Measurements from ENCODE around the gene CFAP119. TPM values are rescaled to one million over a fixed set of nuclear protein-coding genes. Genes with fewer than 3 reads are reported as not detected.

CFAP119 gene
- total and polyA plus RNA-seq, 12 donors: 2.3 to 37.6 (median 8.0) TPM

- 2 to 20% (median 5%) methylated on average over 16 to 56 of the region's 57 CpGs for WGBS, 4 donors
- peaks cover 0 to 30% of the 10 kb centered on the region in 2 donors for H3K36me3 ChIP-seq (replicated peaks in 1 of 2)
- peak in 1 of 2 donors; percentile 57 for TF ChIP-seq POLR2A (IDR thresholded peaks at IDR 0.05)
- no peak for TF ChIP-seq CTCF (IDR thresholded peaks at IDR 0.05)
- H3K4me1 ChIP-seq (replicated peaks in 1 of 2): peaks cover 11 to 15% of the 10 kb centered on the region in 2 donors
- H3K27me3 ChIP-seq: no peaks in the 10 kb centered on the region
- intact Hi-C loops (cut with DNase I): loop anchor here in 1 of 2 donors (10.0 kb wide), 1 partner anchor 88 kb away; no protein-coding TSS in a partner anchor
- peak; percentile 56 to 77 (median 75) for DNase-seq
- peak overlapping the region in 3 of 4 donors; percentile 40 to 99 (median 89) for H3K4me3 ChIP-seq
- H3K9me3 ChIP-seq (replicated peaks in 1 of 3): no peaks in the 10 kb centered on the region
- peak overlapping the region in 4 of 5 donors; percentile 80 to 91 (median 85) for H3K27ac ChIP-seq
These were observed 24.5 kb upstream of the CFAP119 start for GRCh38 chr16:30786115-30786935.

GRCh38 chr16:30785126-30786106, 23.6 kb upstream of the CFAP119 start:
- intact Hi-C loops (cut with DNase I): loop anchor here in 1 of 2 donors (10.0 kb wide), 1 partner anchor 89 kb away; no protein-coding TSS in a partner anchor

GRCh38 chr16:30784215-30784614, 22.4 kb upstream of the CFAP119 start:
- H3K27ac ChIP-seq: no peak overlapping the region
- peaks cover 11 to 15% of the 10 kb centered on the region in 2 donors for H3K4me1 ChIP-seq (replicated peaks in 1 of 2)
- H3K9me3 ChIP-seq (replicated peaks in 1 of 3): no peaks in the 10 kb centered on the region
- no peak overlapping the region for H3K4me3 ChIP-seq
- no peaks in the 10 kb centered on the region for H3K27me3 ChIP-seq
- 80 to 97% (median 85%) methylated on average over 12 to 18 of the region's 18 CpGs for WGBS, 4 donors
- intact Hi-C loops (cut with DNase I): loop anchor here in 1 of 2 donors (10.0 kb wide), 1 partner anchor 91 kb away; no protein-coding TSS in a partner anchor
- no peak for DNase-seq
- peaks cover 0 to 30% of the 10 kb centered on the region in 2 donors for H3K36me3 ChIP-seq (replicated peaks in 1 of 2)
- TF ChIP-seq POLR2A (IDR thresholded peaks at IDR 0.05): no peak
- no peak for TF ChIP-seq CTCF (IDR thresholded peaks at IDR 0.05)

More at GRCh38 chr16:30785126-30786106, 23.6 kb upstream of the CFAP119 start:
- H3K9me3 ChIP-seq (replicated peaks in 1 of 3): no peaks in the 10 kb centered on the region
- peaks cover 11 to 15% of the 10 kb centered on the region in 2 donors for H3K4me1 ChIP-seq (replicated peaks in 1 of 2)
- H3K27me3 ChIP-seq: no peaks in the 10 kb centered on the region
- WGBS, 4 donors: 70 to 75% (median 72%) methylated on average over 7 of the region's 7 CpGs
- peaks cover 0 to 30% of the 10 kb centered on the region in 2 donors for H3K36me3 ChIP-seq (replicated peaks in 1 of 2)
- peak in 6 of 7 donors; percentile 69 to 87 (median 75) for DNase-seq
- H3K4me3 ChIP-seq: peak overlapping the region in 1 of 4 donors; percentile 99
- TF ChIP-seq POLR2A (IDR thresholded peaks at IDR 0.05) (peak in 1 of 2 donors; percentile 50), CTCF (IDR thresholded peaks at IDR 0.05) (no peak)
- peak overlapping the region in 3 of 5 donors; percentile 84 to 91 (median 86) for H3K27ac ChIP-seq
